Measurements from ENCODE around the gene CCSAP.
"Not testable (repeated sequence)": the region's sequence is repeated elsewhere in the genome, so short reads cannot be mapped to it uniquely, and the experiment has no call there.

CCSAP gene

GRCh38 chr1:229364207-229365065, 21.6 kb upstream of the CCSAP start:
- no peak for DNase-seq (ENCODE audit: low spot score)

- DNase-seq (ENCODE audit: low spot score): no peak
These were observed 20.9 kb upstream of the CCSAP start for GRCh38 chr1:229363723-229364122.

- DNase-seq (ENCODE audit: low spot score): no peak
These were observed 17.6 kb upstream of the CCSAP start for GRCh38 chr1:229360420-229360819.

GRCh38 chr1:229355661-229356060, 12.8 kb upstream of the CCSAP start:
- no peak for DNase-seq (ENCODE audit: low spot score)

GRCh38 chr1:229354226-229354625, 11.4 kb upstream of the CCSAP start:
- DNase-seq (ENCODE audit: low spot score): no peak

GRCh38 chr1:229352975-229353374, 10.1 kb upstream of the CCSAP start:
- DNase-seq (ENCODE audit: low spot score): no peak

- DNase-seq (ENCODE audit: low spot score): no peak
These were observed 6.9 kb upstream of the CCSAP start for GRCh38 chr1:229349463-229350385.

- DNase-seq (ENCODE audit: low spot score): no peak
These were observed 4.7 kb upstream of the CCSAP start for GRCh38 chr1:229347528-229347927.

- DNase-seq (ENCODE audit: low spot score): no peak
These were observed 2.3 kb upstream of the CCSAP start for GRCh38 chr1:229344937-229345684.

GRCh38 chr1:229344139-229344538, 1.3 kb upstream of the CCSAP start:
- DNase-seq (ENCODE audit: low spot score): no peak

- peak; percentile 51 for DNase-seq (ENCODE audit: low spot score)
These were observed 832 bp downstream of the CCSAP start for GRCh38 chr1:229341774-229342655.

GRCh38 chr1:229340496-229340895, 2.4 kb downstream of the CCSAP start:
- no peak for DNase-seq (ENCODE audit: low spot score)

GRCh38 chr1:229339520-229339919, 3.3 kb downstream of the CCSAP start:
- no peak for DNase-seq (ENCODE audit: low spot score)

- DNase-seq (ENCODE audit: low spot score): no peak
These were observed 3.8 kb downstream of the CCSAP start for GRCh38 chr1:229339086-229339485.

- DNase-seq (ENCODE audit: low spot score): no peak
These were observed 6.5 kb downstream of the CCSAP start for GRCh38 chr1:229336345-229336744.

- no peak for DNase-seq (ENCODE audit: low spot score)
These were observed 8.1 kb downstream of the CCSAP start for GRCh38 chr1:229334716-229335115.

- DNase-seq (ENCODE audit: low spot score): no peak
These were observed 8.6 kb downstream of the CCSAP start for GRCh38 chr1:229334269-229334668.

- no peak for DNase-seq (ENCODE audit: low spot score)
These were observed 14.1 kb downstream of the CCSAP start for GRCh38 chr1:229328598-229329362.

GRCh38 chr1:229327765-229328164, 15.1 kb downstream of the CCSAP start:
- not testable (repeated sequence) for DNase-seq (ENCODE audit: low spot score)

- DNase-seq (ENCODE audit: low spot score): no peak
These were observed 16.2 kb downstream of the CCSAP start for GRCh38 chr1:229326601-229327000.
